ENCODE measurements around the gene RNF149.
"Not testable (repeated sequence)": the region's sequence is repeated elsewhere in the genome, so short reads cannot be mapped to it uniquely, and the experiment has no call there.

The RNF149 gene

GRCh38 chr2:101255501-101255900 lies 53.0 kb downstream of the RNF149 start:
- in situ Hi-C loops (cut with MboI; ENCODE audit: low sequenced_read_pairs, unreplicated experiment), result no loop called here
- TF ChIP-seq, protein P1, sequence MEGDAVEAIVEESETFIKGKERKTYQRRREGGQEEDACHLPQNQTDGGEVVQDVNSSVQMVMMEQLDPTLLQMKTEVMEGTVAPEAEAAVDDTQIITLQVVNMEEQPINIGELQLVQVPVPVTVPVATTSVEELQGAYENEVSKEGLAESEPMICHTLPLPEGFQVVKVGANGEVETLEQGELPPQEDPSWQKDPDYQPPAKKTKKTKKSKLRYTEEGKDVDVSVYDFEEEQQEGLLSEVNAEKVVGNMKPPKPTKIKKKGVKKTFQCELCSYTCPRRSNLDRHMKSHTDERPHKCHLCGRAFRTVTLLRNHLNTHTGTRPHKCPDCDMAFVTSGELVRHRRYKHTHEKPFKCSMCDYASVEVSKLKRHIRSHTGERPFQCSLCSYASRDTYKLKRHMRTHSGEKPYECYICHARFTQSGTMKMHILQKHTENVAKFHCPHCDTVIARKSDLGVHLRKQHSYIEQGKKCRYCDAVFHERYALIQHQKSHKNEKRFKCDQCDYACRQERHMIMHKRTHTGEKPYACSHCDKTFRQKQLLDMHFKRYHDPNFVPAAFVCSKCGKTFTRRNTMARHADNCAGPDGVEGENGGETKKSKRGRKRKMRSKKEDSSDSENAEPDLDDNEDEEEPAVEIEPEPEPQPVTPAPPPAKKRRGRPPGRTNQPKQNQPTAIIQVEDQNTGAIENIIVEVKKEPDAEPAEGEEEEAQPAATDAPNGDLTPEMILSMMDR (IDR thresholded peaks at IDR 0.05; ENCODE audit: borderline replicate concordance, control extremely low read depth, extremely low read depth, insufficient read depth, missing control alignments), result no peak

GRCh38 chr2:101253703-101254450 lies 54.6 kb downstream of the RNF149 start:
- DNase-seq (ENCODE audit: low spot score), result no peak
- in situ Hi-C loops (cut with MboI; ENCODE audit: low sequenced_read_pairs, unreplicated experiment), result no loop called here
- TF ChIP-seq, protein P1 (IDR thresholded peaks at IDR 0.05; ENCODE audit: borderline replicate concordance, control extremely low read depth, extremely low read depth, insufficient read depth, missing control alignments), result no peak

More at GRCh38 chr2:101255501-101255900, 53.0 kb downstream of the RNF149 start:
- no peak for DNase-seq (ENCODE audit: low spot score)

- DNase-seq (ENCODE audit: low spot score), result peak; percentile 77
- TF ChIP-seq, protein P1 (IDR thresholded peaks at IDR 0.05; ENCODE audit: borderline replicate concordance, control extremely low read depth, extremely low read depth, insufficient read depth, missing control alignments), result no peak
- in situ Hi-C loops (cut with MboI; ENCODE audit: low sequenced_read_pairs, unreplicated experiment), result no loop called here
These were observed 55.3 kb downstream of the RNF149 start for GRCh38 chr2:101253013-101253702.

GRCh38 chr2:101252408-101253012 lies 56.0 kb downstream of the RNF149 start, which contains the start of gene CNOT11:
TSS of gene CNOT11 (plus strand) at chr2:101252886. CDS start at chr2:101252965, 79 bp downstream.
- DNase-seq (ENCODE audit: low spot score), result peak; percentile 98
- in situ Hi-C loops (cut with MboI; ENCODE audit: low sequenced_read_pairs, unreplicated experiment), result no loop called here
- TF ChIP-seq, protein P1 (IDR thresholded peaks at IDR 0.05; ENCODE audit: borderline replicate concordance, control extremely low read depth, extremely low read depth, insufficient read depth, missing control alignments), result no peak

DNA sequence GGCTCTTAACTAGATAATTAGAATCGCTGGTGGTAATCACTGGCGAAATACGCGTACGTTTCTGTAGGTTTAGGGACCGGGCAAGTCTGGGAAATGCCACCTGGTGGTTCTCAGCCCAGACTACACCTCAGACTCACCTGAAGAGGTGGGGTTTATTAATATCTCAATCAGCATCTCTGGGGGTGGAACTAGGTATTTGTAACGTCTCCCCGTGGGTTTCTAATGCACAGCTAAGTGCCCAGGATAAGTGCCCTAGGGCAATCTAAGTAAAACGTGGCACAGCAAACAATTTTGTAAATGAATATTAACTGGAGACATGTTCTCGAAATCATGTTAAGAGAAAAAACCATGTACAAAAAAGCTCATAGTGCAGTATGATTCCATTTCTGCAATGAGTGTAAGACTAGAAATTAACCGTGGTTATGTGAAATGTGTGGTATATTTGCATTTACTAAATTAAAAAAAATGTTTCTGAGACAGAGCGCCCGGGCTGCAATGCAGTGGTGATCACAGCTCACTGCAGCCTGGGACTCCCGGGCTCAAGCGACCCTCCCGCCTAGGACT lies 56.6 kb downstream of the RNF149 start:
- TF ChIP-seq, protein P1 (IDR thresholded peaks at IDR 0.05; ENCODE audit: borderline replicate concordance, control extremely low read depth, extremely low read depth, insufficient read depth, missing control alignments), result no peak
- no peak for DNase-seq (ENCODE audit: low spot score)
- in situ Hi-C loops (cut with MboI; ENCODE audit: low sequenced_read_pairs, unreplicated experiment), result no loop called here

DNA sequence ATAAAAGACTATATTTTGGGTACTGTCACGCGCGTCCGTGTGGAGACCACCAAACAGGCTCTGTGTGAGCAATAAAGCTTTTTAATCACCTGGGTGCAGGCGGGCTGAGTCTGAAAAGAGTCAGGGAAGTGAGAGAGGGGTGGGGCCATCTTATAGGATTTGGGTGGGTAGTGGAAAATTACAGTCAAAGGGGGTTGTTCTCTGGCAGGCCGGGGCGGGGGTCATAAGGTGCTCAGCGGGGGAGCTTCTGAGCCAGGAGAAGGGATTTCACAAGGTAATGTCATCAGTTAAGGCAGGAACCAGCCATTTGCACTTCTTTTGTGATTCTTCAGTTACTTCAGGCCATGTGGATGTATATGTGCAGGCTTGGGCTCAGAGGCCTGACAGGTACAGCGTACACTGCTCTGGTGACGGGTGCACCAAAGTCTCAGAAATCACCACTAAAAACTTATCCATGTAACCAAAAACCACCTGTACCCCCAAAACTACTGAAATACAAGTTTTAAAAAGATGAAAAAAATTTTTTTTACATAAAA lies 57.2 kb downstream of the RNF149 start:
- in situ Hi-C loops (cut with MboI; ENCODE audit: low sequenced_read_pairs, unreplicated experiment); DNase-seq (ENCODE audit: low spot score): not testable (repeated sequence)
